Measurements from ENCODE around the gene IFT25. TPM values are rescaled to one million over a fixed set of nuclear protein-coding genes. Genes with fewer than 3 reads are reported as not detected.
A peak's percentile ranks its signal among the peaks of the same experiment; 100 is the strongest.

Gene IFT25
- total RNA-seq, 4 donors from 2014 or later: 17.7 to 27.1 (median 21.3) TPM

- Histone ChIP-seq H3K4me3 (no peak overlapping the region), H3K4me1 (no peaks in the 10 kb centered on the region), H3K27me3 (no peaks in the 10 kb centered on the region), H3K36me3 (peaks cover 0 to 57% of the 10 kb centered on the region in 2 donors), H3K27ac (no peak overlapping the region), H3K9me3 (no peaks in the 10 kb centered on the region)
- WGBS, 2 donors (ENCODE audit: low coverage in 1 of 2): 58 to 92% methylated on average over 1 to 2 of the region's 3 CpGs
- TF ChIP-seq CTCF (IDR thresholded peaks at IDR 0.05) (no peak), EP300 (IDR thresholded peaks at IDR 0.05) (no peak), POLR2AphosphoS5 (IDR thresholded peaks at IDR 0.05) (no peak), POLR2A (IDR thresholded peaks at IDR 0.05) (no peak)
- ATAC-seq: no peak
Measured at GRCh38 chr1:53909946-53910345, 35.6 kb downstream of the IFT25 start.

GRCh38 chr1:53906121-53906520 is 39.4 kb downstream of the IFT25 start:
- TF ChIP-seq EP300 (IDR thresholded peaks at IDR 0.05): no peak
- no peak for TF ChIP-seq CTCF (IDR thresholded peaks at IDR 0.05)
- no peak for TF ChIP-seq POLR2A (IDR thresholded peaks at IDR 0.05)
- no peak for TF ChIP-seq POLR2AphosphoS5 (IDR thresholded peaks at IDR 0.05)
- H3K9me3 ChIP-seq: no peaks in the 10 kb centered on the region
- 78% methylated on average over 2 of the region's 4 CpGs; no CpG with 5 or more reads in 1 of the 2 donors for WGBS, 2 donors (ENCODE audit: low coverage in 1 of 2)
- ATAC-seq: no peak
- H3K27ac ChIP-seq: no peak overlapping the region
- H3K4me1 ChIP-seq: no peaks in the 10 kb centered on the region
- H3K4me3 ChIP-seq: no peak overlapping the region
- H3K27me3 ChIP-seq: no peaks in the 10 kb centered on the region
- H3K36me3 ChIP-seq: peaks cover 0 to 23% of the 10 kb centered on the region in 2 donors

- no peaks in the 10 kb centered on the region for H3K27me3 ChIP-seq
- no peak for ATAC-seq
- WGBS, 2 donors (ENCODE audit: low coverage in 1 of 2): 90 to 96% methylated on average over 6 to 7 of the region's 8 CpGs
- TF ChIP-seq EP300 (IDR thresholded peaks at IDR 0.05) (no peak), POLR2A (IDR thresholded peaks at IDR 0.05) (no peak), POLR2AphosphoS5 (IDR thresholded peaks at IDR 0.05) (no peak), CTCF (IDR thresholded peaks at IDR 0.05) (no peak)
- H3K36me3 ChIP-seq: peaks cover 0 to 23% of the 10 kb centered on the region in 2 donors
- H3K4me3 ChIP-seq: no peak overlapping the region
- H3K9me3 ChIP-seq: no peaks in the 10 kb centered on the region
- no peaks in the 10 kb centered on the region for H3K4me1 ChIP-seq
- no peak overlapping the region for H3K27ac ChIP-seq
Measured at GRCh38 chr1:53905509-53905908, 40.0 kb downstream of the IFT25 start.

GRCh38 chr1:53902235-53903138 is 43.0 kb downstream of the IFT25 start:
- WGBS, 2 donors (ENCODE audit: low coverage in 1 of 2): 61 to 83% methylated on average over 6 to 7 of the region's 7 CpGs
- H3K4me1 ChIP-seq: peaks cover 1 to 29% (median 10%) of the 10 kb centered on the region in 3 donors
- no peak overlapping the region for H3K27ac ChIP-seq
- TF ChIP-seq EP300 (IDR thresholded peaks at IDR 0.05) (no peak), POLR2AphosphoS5 (IDR thresholded peaks at IDR 0.05) (no peak), POLR2A (IDR thresholded peaks at IDR 0.05) (no peak), CTCF (IDR thresholded peaks at IDR 0.05) (no peak)
- H3K4me3 ChIP-seq: no peak overlapping the region
- no peaks in the 10 kb centered on the region for H3K27me3 ChIP-seq
- no peak for ATAC-seq
- H3K36me3 ChIP-seq: peaks cover 0 to 9% of the 10 kb centered on the region in 2 donors
- H3K9me3 ChIP-seq: no peaks in the 10 kb centered on the region

- TF ChIP-seq POLR2AphosphoS5 (IDR thresholded peaks at IDR 0.05) (no peak), EP300 (IDR thresholded peaks at IDR 0.05) (no peak), POLR2A (IDR thresholded peaks at IDR 0.05) (no peak)
- no peaks in the 10 kb centered on the region for H3K9me3 ChIP-seq
- WGBS, 2 donors (ENCODE audit: low coverage in 1 of 2): 75 to 88% methylated on average over 2 of the region's 3 CpGs
- no peak overlapping the region for H3K4me3 ChIP-seq
- ATAC-seq: no peak
- peak overlapping the region in 2 of 4 donors; percentile 75 to 80 for H3K27ac ChIP-seq
- H3K27me3 ChIP-seq: no peaks in the 10 kb centered on the region
- H3K36me3 ChIP-seq: no peaks in the 10 kb centered on the region
- peaks cover 6 to 50% (median 17%) of the 10 kb centered on the region in 3 donors for H3K4me1 ChIP-seq
Measured at GRCh38 chr1:53899708-53900107, 45.8 kb downstream of the IFT25 start.

Measured in gastroesophageal sphincter (tissue), 4 donors.